Activated naive CD4-positive, alpha-beta T cell treated with anti-CD3 and anti-CD28 coated beads, Interleukin-2, amount 10 ng/mL, durations not matched to agents 7 days and 5 days (primary cell): ENCODE data around the gene METTL21C.
A peak's percentile ranks its signal among the peaks of the same experiment; 100 is the strongest.

Experiments
- CTCF ChIA-PET: fragments of 350-600 bp; sonication (Branson Sonifier 250); formaldehyde crosslinking; loops from one replicate; lab custom pipeline; 2021; ENCODE audit warnings: antibody characterized with exemption; lab: Charles Lee
- DNase-seq: peaks from one replicate; pipeline ENCODE4 v3.0.0-alpha.2; 2020
- H3K27ac Mint-ChIP-seq: one replicate; pipeline ENCODE4 v1.8.0; 2021; ENCODE audit warnings: mild to moderate bottlenecking, moderate library complexity, mixed read lengths
- H3K27me3 Mint-ChIP-seq: one replicate; pipeline ENCODE4 v1.8.0; 2021; ENCODE audit warnings: mild to moderate bottlenecking, mixed read lengths
- H3K36me3 Mint-ChIP-seq: one replicate; pipeline ENCODE4 v1.8.0; 2021; ENCODE audit warnings: mixed read lengths
- H3K4me1 Mint-ChIP-seq: one replicate; pipeline ENCODE4 v1.8.0; 2021; ENCODE audit warnings: mixed read lengths
- H3K4me3 Mint-ChIP-seq: one replicate; pipeline ENCODE4 v1.8.0; 2021; ENCODE audit warnings: mild to moderate bottlenecking, moderate library complexity, mixed read lengths
- H3K9me3 Mint-ChIP-seq: one replicate; pipeline ENCODE4 v1.8.0; 2021; ENCODE audit warnings: mixed read lengths

The METTL21C gene

GRCh38 chr13:102694937-102695336, at the start of gene METTL21C:
METTL21C (minus strand) TSS chr13:102695044; CDS start chr13:102694498, 546 bp downstream.
- Mint-ChIP-seq H3K27me3 (peaks cover 31% of the 10 kb centered on the region), H3K27ac (no peak within 1 kb of the TSS)
- CTCF ChIA-PET, result interaction anchor here (0.6 kb wide), 1 partner anchor 534 kb away, joined by 3 read pairs; no protein-coding TSS in a partner anchor

GRCh38 chr13:102742506-102742905, 47.7 kb upstream of the METTL21C start:
- no peak overlapping the region for H3K4me3 Mint-ChIP-seq
- H3K9me3 Mint-ChIP-seq, result peaks cover 8% of the 10 kb centered on the region
- no peak overlapping the region for H3K27ac Mint-ChIP-seq
- DNase-seq, result no peak
- H3K36me3 Mint-ChIP-seq, result no peaks in the 10 kb centered on the region
- H3K4me1 Mint-ChIP-seq, result no peaks in the 10 kb centered on the region
- CTCF ChIA-PET, result no interaction called here
- H3K27me3 Mint-ChIP-seq, result peaks cover 3% of the 10 kb centered on the region

More at GRCh38 chr13:102694937-102695336, at the start of gene METTL21C:
- no peak for DNase-seq
- H3K4me3 Mint-ChIP-seq, result no peak within 1 kb of the TSS
- no peaks in the 10 kb centered on the region for H3K9me3 Mint-ChIP-seq
- H3K4me1 Mint-ChIP-seq, result no peaks in the 10 kb centered on the region
- H3K36me3 Mint-ChIP-seq, result no peaks in the 10 kb centered on the region

GRCh38 chr13:102742101-102742500, 47.3 kb upstream of the METTL21C start:
- CTCF ChIA-PET, result no interaction called here
- Mint-ChIP-seq H3K36me3 (no peaks in the 10 kb centered on the region), H3K27ac (no peak overlapping the region), H3K4me3 (no peak overlapping the region), H3K27me3 (peaks cover 3% of the 10 kb centered on the region), H3K9me3 (peaks cover 8% of the 10 kb centered on the region), H3K4me1 (no peaks in the 10 kb centered on the region)
- no peak for DNase-seq

GRCh38 chr13:102729560-102730270, 34.9 kb upstream of the METTL21C start:
- no peak overlapping the region for H3K4me3 Mint-ChIP-seq
- DNase-seq, result no peak
- no peak overlapping the region for H3K27ac Mint-ChIP-seq
- peaks cover 9% of the 10 kb centered on the region for H3K27me3 Mint-ChIP-seq
- H3K4me1 Mint-ChIP-seq, result no peaks in the 10 kb centered on the region
- no peaks in the 10 kb centered on the region for H3K36me3 Mint-ChIP-seq
- H3K9me3 Mint-ChIP-seq, result no peaks in the 10 kb centered on the region
- CTCF ChIA-PET, result no interaction called here

GRCh38 chr13:102726430-102726829, 31.6 kb upstream of the METTL21C start:
- DNase-seq, result peak; percentile 51
- Mint-ChIP-seq H3K4me3 (no peak overlapping the region), H3K36me3 (no peaks in the 10 kb centered on the region), H3K9me3 (no peaks in the 10 kb centered on the region), H3K4me1 (no peaks in the 10 kb centered on the region), H3K27me3 (peaks cover 18% of the 10 kb centered on the region), H3K27ac (no peak overlapping the region)
- CTCF ChIA-PET, result no interaction called here

- Mint-ChIP-seq H3K4me3 (no peak overlapping the region), H3K4me1 (no peaks in the 10 kb centered on the region), H3K36me3 (no peaks in the 10 kb centered on the region), H3K27ac (no peak overlapping the region), H3K27me3 (peaks cover 13% of the 10 kb centered on the region), H3K9me3 (no peaks in the 10 kb centered on the region)
- DNase-seq, result no peak
- CTCF ChIA-PET, result interaction anchor here (0.9 to 2.4 kb wide), 10 partner anchors 12 to 335 kb away, joined by 3 to 19 read pairs (median 3); partner anchors contain the start of gene TPP2
These were observed 30.1 kb upstream of the METTL21C start for GRCh38 chr13:102724923-102725322.

- no peak for DNase-seq
- Mint-ChIP-seq H3K36me3 (no peaks in the 10 kb centered on the region), H3K4me3 (no peak overlapping the region), H3K9me3 (no peaks in the 10 kb centered on the region), H3K27ac (no peak overlapping the region), H3K27me3 (peaks cover 17% of the 10 kb centered on the region), H3K4me1 (no peaks in the 10 kb centered on the region)
- CTCF ChIA-PET, result interaction anchor here (1.2 kb wide), 1 partner anchor 130 kb away, joined by 4 read pairs; no protein-coding TSS in a partner anchor
These were observed 27.0 kb upstream of the METTL21C start for GRCh38 chr13:102721800-102722231.

- CTCF ChIA-PET, result no interaction called here
- no peaks in the 10 kb centered on the region for H3K36me3 Mint-ChIP-seq
- DNase-seq, result no peak
These were observed 23.9 kb upstream of the METTL21C start for GRCh38 chr13:102718746-102719145.

GRCh38 chr13:102715447-102715846, 20.6 kb upstream of the METTL21C start:
- CTCF ChIA-PET, result no interaction called here

More at GRCh38 chr13:102718746-102719145, 23.9 kb upstream of the METTL21C start:
- no peak overlapping the region for H3K4me3 Mint-ChIP-seq
- no peaks in the 10 kb centered on the region for H3K4me1 Mint-ChIP-seq
- H3K27me3 Mint-ChIP-seq, result peaks cover 17% of the 10 kb centered on the region
- no peak overlapping the region for H3K27ac Mint-ChIP-seq
- no peaks in the 10 kb centered on the region for H3K9me3 Mint-ChIP-seq

GRCh38 chr13:102710261-102710679, 15.4 kb upstream of the METTL21C start:
- Mint-ChIP-seq H3K4me1 (no peaks in the 10 kb centered on the region), H3K9me3 (peaks cover 2% of the 10 kb centered on the region), H3K4me3 (no peak overlapping the region), H3K36me3 (no peaks in the 10 kb centered on the region), H3K27ac (no peak overlapping the region), H3K27me3 (peaks cover 6% of the 10 kb centered on the region)
- DNase-seq, result no peak
- CTCF ChIA-PET, result no interaction called here

More at GRCh38 chr13:102715447-102715846, 20.6 kb upstream of the METTL21C start:
- H3K36me3 Mint-ChIP-seq, result no peaks in the 10 kb centered on the region
- H3K4me1 Mint-ChIP-seq, result no peaks in the 10 kb centered on the region
- H3K9me3 Mint-ChIP-seq, result peaks cover 2% of the 10 kb centered on the region
- H3K4me3 Mint-ChIP-seq, result no peak overlapping the region
- no peak overlapping the region for H3K27ac Mint-ChIP-seq
- DNase-seq, result no peak
- peaks cover 4% of the 10 kb centered on the region for H3K27me3 Mint-ChIP-seq

GRCh38 chr13:102709536-102709935, 14.7 kb upstream of the METTL21C start:
- CTCF ChIA-PET, result no interaction called here
- H3K27me3 Mint-ChIP-seq, result peaks cover 6% of the 10 kb centered on the region
- no peaks in the 10 kb centered on the region for H3K4me1 Mint-ChIP-seq
- H3K27ac Mint-ChIP-seq, result no peak overlapping the region
- no peak overlapping the region for H3K4me3 Mint-ChIP-seq
- DNase-seq, result no peak
- no peaks in the 10 kb centered on the region for H3K36me3 Mint-ChIP-seq
- H3K9me3 Mint-ChIP-seq, result peaks cover 2% of the 10 kb centered on the region

- no peak overlapping the region for H3K4me3 Mint-ChIP-seq
- no peak overlapping the region for H3K27ac Mint-ChIP-seq
- CTCF ChIA-PET, result no interaction called here
- peaks cover 2% of the 10 kb centered on the region for H3K9me3 Mint-ChIP-seq
- no peaks in the 10 kb centered on the region for H3K4me1 Mint-ChIP-seq
- H3K27me3 Mint-ChIP-seq, result peaks cover 10% of the 10 kb centered on the region
- no peaks in the 10 kb centered on the region for H3K36me3 Mint-ChIP-seq
- no peak for DNase-seq
These were observed 14.1 kb upstream of the METTL21C start for GRCh38 chr13:102708991-102709390.

GRCh38 chr13:102708211-102708610, 13.4 kb upstream of the METTL21C start:
- no peak overlapping the region for H3K4me3 Mint-ChIP-seq
- peaks cover 10% of the 10 kb centered on the region for H3K27me3 Mint-ChIP-seq
- no peaks in the 10 kb centered on the region for H3K36me3 Mint-ChIP-seq
- CTCF ChIA-PET, result no interaction called here
- H3K4me1 Mint-ChIP-seq, result no peaks in the 10 kb centered on the region
- no peak overlapping the region for H3K27ac Mint-ChIP-seq
- no peak for DNase-seq
- peaks cover 2% of the 10 kb centered on the region for H3K9me3 Mint-ChIP-seq

- peaks cover 10% of the 10 kb centered on the region for H3K27me3 Mint-ChIP-seq
- no peaks in the 10 kb centered on the region for H3K36me3 Mint-ChIP-seq
- H3K9me3 Mint-ChIP-seq, result peaks cover 2% of the 10 kb centered on the region
- no peak overlapping the region for H3K27ac Mint-ChIP-seq
- DNase-seq, result no peak
- H3K4me1 Mint-ChIP-seq, result no peaks in the 10 kb centered on the region
- no peak overlapping the region for H3K4me3 Mint-ChIP-seq
- CTCF ChIA-PET, result no interaction called here
These were observed 12.6 kb upstream of the METTL21C start for GRCh38 chr13:102707467-102707866.
